ENCODE results near the gene MED13L.

The MED13L gene

DNA sequence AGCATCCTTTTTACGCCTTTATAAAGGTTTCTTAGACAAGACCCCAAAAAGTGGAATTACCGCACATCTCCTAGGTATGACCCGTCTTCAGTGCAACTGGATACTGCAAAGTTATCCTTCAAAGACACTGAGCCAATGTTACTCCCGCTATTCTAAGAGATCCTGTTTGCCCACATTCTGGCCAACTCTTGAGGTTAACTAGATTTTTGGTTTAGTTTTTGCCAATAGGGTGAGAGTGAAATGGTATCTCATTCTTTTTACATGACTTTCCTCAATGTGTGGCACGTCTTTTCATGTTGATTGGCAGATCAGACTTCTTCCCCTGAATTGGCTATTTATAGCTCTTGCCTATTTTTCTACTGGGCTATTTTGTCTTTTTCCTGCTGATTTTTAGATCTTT lies 347.2 kb downstream of the MED13L start:
- DNase-seq, result no peak

DNA sequence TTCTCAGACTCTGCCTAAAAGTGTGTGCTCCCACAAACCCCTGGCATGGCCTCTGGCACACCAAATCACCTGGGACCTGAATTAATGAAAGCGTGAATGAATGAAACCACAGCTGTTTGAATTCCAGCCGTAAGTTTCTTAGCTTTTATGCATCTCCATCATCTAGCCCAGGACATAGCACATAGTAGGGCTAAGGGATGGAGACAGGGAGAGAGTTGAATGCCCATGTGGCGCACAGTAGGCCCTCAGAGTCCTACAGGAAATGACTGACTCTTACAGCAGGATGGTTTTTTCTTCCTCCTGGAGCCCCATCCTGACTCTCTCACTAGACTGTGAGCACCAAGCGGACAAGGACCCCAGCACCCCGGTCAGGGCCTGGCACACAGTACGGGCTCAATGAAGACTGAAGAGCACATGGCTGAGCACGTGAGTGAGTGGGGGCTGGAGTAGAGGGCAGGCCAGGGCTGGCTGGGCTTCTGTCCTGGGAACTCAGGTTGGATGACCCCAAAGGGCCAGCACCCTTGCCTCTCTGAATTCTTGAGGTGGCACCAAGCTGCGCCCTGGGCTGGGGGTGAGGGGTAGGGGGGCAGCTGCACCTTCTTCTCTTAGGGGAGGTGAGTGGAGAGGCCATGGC lies 351.3 kb downstream of the MED13L start:
- DNase-seq, result no peak

DNA sequence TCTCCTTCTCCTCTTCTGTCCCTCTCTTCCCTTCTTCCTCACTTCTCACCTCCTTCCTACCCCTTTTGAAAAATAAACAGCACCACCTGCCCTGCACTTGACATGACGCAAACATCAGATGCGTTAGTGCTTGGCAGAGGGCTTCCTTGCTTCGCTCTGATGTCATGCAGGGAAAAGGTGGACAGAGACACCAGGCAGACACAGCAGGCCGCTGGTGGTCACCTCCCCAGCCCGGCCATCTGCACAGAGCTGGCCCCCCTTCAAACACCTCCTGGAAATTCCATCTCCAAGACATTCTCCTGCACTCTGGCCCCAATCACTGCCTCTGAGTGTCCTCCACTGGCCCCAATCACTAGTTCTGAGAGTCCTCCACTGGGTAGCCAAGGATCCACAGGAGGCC lies 353.6 kb downstream of the MED13L start:
- no peak for DNase-seq

DNA sequence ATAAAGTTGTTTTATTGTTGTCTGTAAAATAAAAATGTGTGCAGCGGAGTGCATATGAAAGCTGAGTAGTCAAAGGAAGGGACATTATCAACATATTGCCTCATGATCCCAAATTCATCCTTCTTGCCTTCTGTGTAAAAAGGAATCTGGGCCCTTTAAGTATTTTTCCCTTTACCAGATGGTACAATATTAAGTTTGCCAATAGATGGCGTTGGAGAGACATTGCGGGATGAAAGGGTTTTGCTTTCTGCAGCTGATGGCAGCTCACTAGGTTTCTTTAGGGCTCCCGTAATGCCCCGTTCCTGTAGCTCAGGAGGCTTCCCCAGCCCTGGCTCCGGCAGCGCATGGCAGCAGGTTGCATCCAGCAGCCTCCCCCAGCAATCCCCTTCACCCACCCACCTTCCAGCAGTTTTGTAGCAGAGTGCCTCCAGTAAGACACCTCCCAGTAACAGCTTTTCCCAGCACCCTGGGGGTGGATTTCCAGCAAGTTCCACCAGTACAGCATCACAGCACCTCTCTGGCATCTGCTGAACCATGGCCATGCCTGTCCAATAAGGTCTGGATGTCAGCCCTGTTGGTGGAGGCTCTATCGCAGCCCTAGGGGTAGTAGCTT lies 354.4 kb downstream of the MED13L start:
- peak; percentile 73 for DNase-seq

DNA sequence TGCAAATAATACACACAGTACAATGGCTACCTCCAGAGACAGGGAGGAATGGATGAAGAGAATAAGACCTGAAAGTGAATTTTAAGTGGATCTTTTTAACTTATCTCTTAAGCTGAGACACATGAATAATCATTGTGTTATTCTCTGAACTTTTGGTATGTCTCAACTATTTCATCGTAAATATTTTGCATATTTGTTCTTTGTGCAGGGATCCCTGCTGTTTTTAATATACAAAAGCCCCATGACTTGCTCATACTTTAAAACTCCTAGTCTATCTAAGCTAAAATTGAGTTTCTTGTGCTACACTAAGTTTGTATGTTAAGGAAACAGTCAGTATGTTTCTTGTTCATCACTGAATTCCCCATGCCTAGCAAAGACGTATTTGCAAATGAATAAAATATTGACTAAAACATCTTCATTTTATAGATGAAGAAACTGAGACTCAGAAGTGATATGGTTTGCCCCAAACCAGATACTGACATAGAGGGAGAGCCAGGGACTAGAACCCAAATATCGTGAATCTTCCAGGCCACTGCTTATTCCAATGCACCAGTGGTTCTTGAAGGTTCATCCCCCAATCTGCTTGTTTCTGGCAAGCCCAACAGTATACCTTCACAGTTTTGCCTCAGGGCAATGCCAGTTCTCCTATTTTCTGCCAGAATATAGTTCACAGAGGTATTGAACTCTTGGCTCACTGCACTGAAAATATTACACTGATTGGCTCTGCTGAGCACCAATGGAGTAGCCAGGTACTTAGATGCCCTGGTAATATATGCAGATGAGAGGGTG lies 356.9 kb downstream of the MED13L start:
- DNase-seq, result no peak

DNA sequence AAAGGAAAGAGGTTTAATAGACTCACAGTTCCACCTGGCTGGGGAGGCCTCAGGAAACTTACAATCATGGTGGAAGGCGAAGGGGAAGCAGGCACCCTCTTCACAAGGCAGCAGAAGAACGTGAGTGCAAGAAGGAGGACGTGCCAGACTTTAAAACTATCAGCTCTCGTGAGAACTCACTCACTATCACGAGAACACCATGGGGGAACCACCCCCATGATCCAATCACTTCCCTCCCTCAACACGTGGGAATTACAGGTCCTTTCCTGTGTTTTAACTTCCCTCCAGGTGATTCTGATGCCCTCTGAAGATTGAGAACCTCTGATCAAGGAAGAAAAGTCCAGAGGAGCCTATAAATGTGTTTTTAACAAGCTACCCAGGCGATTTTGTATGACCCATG lies 358.7 kb downstream of the MED13L start:
- DNase-seq, result peak; percentile 13

DNA sequence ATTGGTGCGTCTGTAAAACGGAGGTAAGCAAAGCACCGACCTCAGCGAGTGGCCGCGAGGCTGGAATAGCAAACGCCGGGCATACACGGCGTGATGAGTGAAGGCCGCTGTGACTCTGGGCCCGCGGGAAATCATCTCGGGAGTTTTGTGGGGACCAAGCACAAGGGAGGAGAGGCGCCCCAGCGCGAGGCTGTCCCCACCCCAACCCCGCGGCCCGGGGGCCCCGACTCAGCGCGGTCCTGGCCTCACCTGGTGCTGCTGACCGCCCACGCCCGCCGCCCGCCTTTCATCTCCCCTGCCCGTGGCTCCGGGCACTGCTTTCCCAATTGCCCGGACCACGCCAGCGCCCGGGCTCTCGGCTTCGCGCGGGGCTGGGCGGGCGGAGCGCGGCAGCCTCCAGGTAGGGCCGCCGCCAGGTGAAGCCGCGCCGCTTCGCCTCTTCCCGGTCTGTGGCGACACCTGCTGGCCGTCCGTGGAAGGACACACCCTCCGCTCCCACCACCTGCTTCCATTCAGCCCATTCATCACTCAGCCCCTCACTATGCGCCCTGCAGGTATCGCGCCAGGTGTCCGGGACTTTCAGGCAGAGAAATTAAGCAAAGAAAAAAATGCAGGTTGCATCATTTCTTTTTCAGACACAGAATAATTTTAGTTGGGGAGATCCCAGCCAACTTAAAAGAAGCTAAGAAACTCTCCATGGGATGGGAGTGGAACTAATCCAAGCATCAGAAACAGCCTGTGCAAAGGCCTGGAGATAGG lies 360.4 kb downstream of the MED13L start:
- peak; percentile 53 for DNase-seq

DNA sequence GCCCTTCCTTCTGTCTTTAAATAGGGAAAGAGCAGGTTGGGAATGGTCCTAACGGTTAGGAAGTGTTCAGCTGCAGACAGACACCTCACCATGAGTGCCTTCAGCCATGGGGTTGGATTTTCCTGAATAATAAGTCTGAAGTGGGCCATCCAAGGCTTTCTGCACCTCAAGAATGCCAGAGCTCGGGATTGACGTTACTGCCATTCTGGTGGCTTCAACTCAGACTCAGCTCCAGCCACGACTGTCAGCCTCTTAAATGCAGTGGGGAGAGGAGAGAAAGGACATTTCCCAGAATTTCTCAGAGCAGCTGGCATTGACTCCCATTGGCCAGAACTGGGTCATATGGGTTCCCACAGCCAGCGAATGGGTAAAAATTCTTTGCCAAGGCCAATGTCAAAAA lies 363.4 kb downstream of the MED13L start:
- DNase-seq, result no peak

DNA sequence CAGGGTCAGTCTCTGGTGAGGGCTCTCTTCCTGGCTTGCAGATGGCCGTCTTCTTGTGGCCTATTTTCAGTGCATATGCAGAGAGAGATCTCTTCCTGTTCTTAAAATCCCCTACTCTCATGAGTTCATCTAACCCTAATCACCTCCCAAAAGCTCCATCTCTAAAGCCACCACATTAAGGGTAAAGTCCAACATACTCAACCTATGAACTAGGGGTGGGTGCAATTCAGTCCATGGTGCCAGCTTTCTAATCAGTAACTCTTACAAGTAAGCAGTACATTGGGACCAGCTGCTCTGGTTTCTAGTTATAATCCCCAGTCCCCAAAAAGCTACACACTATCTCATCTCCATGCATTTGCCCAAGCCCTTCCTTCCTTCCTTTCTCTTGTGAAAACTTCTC lies 365.1 kb downstream of the MED13L start:
- no peak for DNase-seq

DNA sequence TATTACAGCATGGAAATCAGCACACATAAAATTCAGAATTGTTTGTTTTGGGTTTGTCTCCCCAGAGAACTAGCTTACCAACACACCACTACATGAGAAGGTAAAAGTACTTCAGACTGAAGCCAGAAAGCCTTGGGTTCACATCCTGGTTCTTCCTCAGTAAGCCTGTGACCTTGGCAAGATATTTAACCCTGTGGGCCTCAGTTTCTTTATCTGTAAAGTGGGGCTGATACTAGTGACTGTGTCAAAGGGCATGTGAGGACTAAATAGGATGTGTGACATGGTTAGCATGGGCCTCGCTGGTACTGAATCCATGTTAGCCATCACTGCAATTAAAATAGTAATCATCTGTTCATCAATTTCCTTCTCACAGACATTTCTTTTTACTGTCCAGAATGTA lies 366.1 kb downstream of the MED13L start:
- DNase-seq, result no peak

DNA sequence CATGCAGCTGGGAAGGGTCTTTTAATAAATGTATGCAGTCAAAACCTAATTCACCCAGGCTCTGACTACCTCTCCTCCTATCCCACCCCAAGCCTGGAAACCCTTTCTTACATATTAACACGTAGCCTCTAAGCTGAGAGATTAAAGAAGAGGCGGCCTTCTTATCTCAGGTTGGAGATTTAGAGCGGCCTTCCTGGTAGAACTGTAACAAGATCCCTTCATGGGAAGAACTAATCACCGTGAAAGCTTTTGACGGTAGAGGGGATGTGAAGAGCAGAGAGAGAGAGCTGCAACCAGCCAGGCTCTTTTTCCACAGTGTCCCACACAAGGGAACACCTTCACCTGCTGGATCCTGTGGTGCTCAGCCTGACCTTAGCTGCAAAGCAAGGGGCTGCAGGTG lies 367.4 kb downstream of the MED13L start:
- DNase-seq, result no peak
